Natural killer cell (primary cell): ENCODE measurements around the gene ROBO1. TPM values are rescaled to one million over a fixed set of nuclear protein-coding genes. Genes with fewer than 3 reads are reported as not detected.

Experiments
- ATAC-seq, 3 donors: fragments of 150-1000 bp in 2 of 3; fragments of 200-7000 bp in 1 of 3; cut with Tn5 transposase; 1 replicate in 1 of 3; 2 replicates in 2 of 3; pipeline ENCODE4 v1.10.0; 2021; ENCODE audit warnings: mild to moderate bottlenecking in 2 of 3, moderate library complexity in 2 of 3
- DNase-seq, 2 donors: peaks; one replicate each; pipeline versions ENCODE4 v3.0.0 to v3.0.0-alpha.2; 2013 to 2021; ENCODE audit warnings: mixed read lengths in 1 of 2
- H3K27ac ChIP-seq: one replicate; pipeline ENCODE4 v1.5.1; 2013; ENCODE audit warnings: mild to moderate bottlenecking, low read length
- H3K27me3 ChIP-seq: one replicate; pipeline ENCODE4 v1.6.1; 2013; ENCODE audit warnings: low read length; ENCODE audit not compliant: control insufficient read depth, insufficient read depth
- H3K36me3 ChIP-seq: one replicate; pipeline ENCODE4 v1.6.1; 2013; ENCODE audit warnings: low read length; ENCODE audit not compliant: control insufficient read depth, insufficient read depth
- H3K4me1 ChIP-seq: one replicate; pipeline ENCODE4 v1.6.1; 2013; ENCODE audit warnings: low read length; ENCODE audit not compliant: control insufficient read depth, insufficient read depth
- H3K4me3 ChIP-seq: one replicate; pipeline ENCODE4 v1.5.1; 2013; ENCODE audit warnings: low read length
- H3K9me3 ChIP-seq: one replicate; pipeline ENCODE4 v1.6.1; 2013; ENCODE audit warnings: low read length; ENCODE audit not compliant: control insufficient read depth, insufficient read depth
- H3K27ac Mint-ChIP-seq, 2 donors: one replicate each; pipeline ENCODE4 v1.8.0; 2022; ENCODE audit warnings: mild to moderate bottlenecking in 2 of 2, mixed read lengths in 2 of 2, moderate library complexity in 1 of 2
- H3K27me3 Mint-ChIP-seq, 2 donors: one replicate each; pipeline ENCODE4 v1.8.0; 2022; ENCODE audit warnings: low read depth in 2 of 2, mixed read lengths in 2 of 2
- H3K36me3 Mint-ChIP-seq: one replicate; pipeline ENCODE4 v1.8.0; 2022; ENCODE audit warnings: mixed read lengths
- H3K4me1 Mint-ChIP-seq, 2 donors: one replicate each; pipeline ENCODE4 v1.8.0; 2022; ENCODE audit warnings: mixed read lengths in 2 of 2
- H3K4me3 Mint-ChIP-seq: one replicate; pipeline ENCODE4 v1.8.0; 2022; ENCODE audit warnings: mild to moderate bottlenecking, moderate library complexity, mixed read lengths
- H3K9me3 Mint-ChIP-seq, 2 donors: one replicate each; pipeline ENCODE4 v1.8.0; 2022; ENCODE audit warnings: mixed read lengths in 2 of 2
- CTCF ChIP-seq: fragments of 200-600 bp; IDR thresholded peaks from one replicate; pipeline ENCODE4 v1.8.0; 2022; ENCODE audit warnings: antibody characterized with exemption
- WGBS: methylation state at CpG from one replicate; pipeline ENCODE4 v1.1.7; 2013; ENCODE audit warnings: missing lambda C conversion rate; ENCODE audit not compliant: insufficient coverage; 5-methylcytosine and 5-hydroxymethylcytosine counted together
- intact Hi-C: fragments of 100-400 bp; cut with micrococcal nuclease; formaldehyde crosslinking; loops from one replicate; pipeline ENCODE4 v1.14.2; 2022
- total RNA-seq, 4 donors: library from RNA; stranded (reverse); fragments of 120-200 nt in 1 of 4; gene quantifications; one replicate each; pipeline versions ENCODE4 v1.2.3 to v1.2.4, GENCODE V29; 2013 to 2022

The ROBO1 gene
- total RNA-seq, 3 donors from 2014 or later (not counting 1 experiment from before 2014, with no cell fraction given): 0.07 TPM; not detected in 2

GRCh38 chr3:79672075-79672474 lies 95.7 kb downstream of the ROBO1 start:
- H3K27ac ChIP-seq: no peak overlapping the region
- H3K4me1 ChIP-seq: no peaks in the 10 kb centered on the region
- H3K4me3 ChIP-seq: no peak overlapping the region
- TF ChIP-seq CTCF: no peak
- no peaks in the 10 kb centered on the region for H3K9me3 ChIP-seq
- Mint-ChIP-seq H3K9me3 (peaks cover 10 to 14% of the 10 kb centered on the region in 2 donors), H3K27me3 (no peaks in the 10 kb centered on the region), H3K36me3 (no peaks in the 10 kb centered on the region), H3K4me1 (no peaks in the 10 kb centered on the region), H3K4me3 (no peak overlapping the region), H3K27ac (no peak overlapping the region)
- WGBS: 90% methylated on average over 1 of the region's 1 CpG
- H3K36me3 ChIP-seq: no peaks in the 10 kb centered on the region
- intact Hi-C loops: no loop called here
- no peak for ATAC-seq
- DNase-seq: no peak
- H3K27me3 ChIP-seq: no peaks in the 10 kb centered on the region

DNA sequence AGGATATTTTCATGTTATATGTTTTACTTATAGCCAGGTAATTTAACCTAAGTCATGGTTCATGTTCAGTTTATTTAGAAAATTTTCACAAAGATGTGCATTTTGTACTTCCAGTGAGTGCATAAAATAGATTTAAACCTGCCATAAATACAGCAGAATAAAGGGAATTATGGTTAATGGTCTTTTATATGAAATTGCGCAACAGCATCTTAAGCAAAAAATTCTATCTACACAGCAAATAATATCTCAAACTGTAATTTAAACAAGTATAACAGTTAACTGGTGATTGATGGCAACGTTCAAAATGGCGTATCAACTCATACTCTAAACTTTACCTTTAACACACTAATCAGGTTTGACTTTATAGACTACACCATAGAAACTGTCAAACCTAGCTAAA lies 97.6 kb downstream of the ROBO1 start:
- intact Hi-C loops: no loop called here
- Mint-ChIP-seq H3K27me3 (no peaks in the 10 kb centered on the region), H3K4me1 (no peaks in the 10 kb centered on the region), H3K9me3 (peaks cover 10 to 14% of the 10 kb centered on the region in 2 donors), H3K4me3 (no peak overlapping the region), H3K36me3 (no peaks in the 10 kb centered on the region), H3K27ac (no peak overlapping the region)
- Histone ChIP-seq H3K9me3 (no peaks in the 10 kb centered on the region), H3K4me1 (no peaks in the 10 kb centered on the region), H3K27me3 (no peaks in the 10 kb centered on the region), H3K36me3 (no peaks in the 10 kb centered on the region), H3K4me3 (no peak overlapping the region), H3K27ac (no peak overlapping the region)
- no peak for ATAC-seq
- no peak for DNase-seq
- TF ChIP-seq CTCF: no peak
- 40% methylated on average over 2 of the region's 3 CpGs for WGBS

DNA sequence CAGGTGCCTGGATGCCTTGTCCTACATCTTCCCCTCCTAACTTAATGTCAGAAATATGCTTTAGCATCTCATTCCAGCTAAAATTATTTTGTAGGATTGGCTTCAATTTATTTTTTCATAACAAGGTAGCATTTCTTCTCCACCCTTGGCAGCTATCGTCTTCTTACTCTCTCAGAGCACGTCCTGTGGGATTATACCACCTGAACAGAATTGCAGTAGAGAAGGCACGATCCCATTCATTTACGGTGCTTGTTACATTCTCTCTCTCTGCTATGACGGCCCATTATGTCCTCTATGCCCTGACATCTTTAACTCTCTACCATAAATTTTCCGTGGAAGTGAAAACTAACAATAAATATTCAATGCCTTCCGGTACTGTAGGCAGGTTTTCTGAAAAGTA lies 103.3 kb downstream of the ROBO1 start:
- no peak for TF ChIP-seq CTCF
- Mint-ChIP-seq H3K4me1 (no peaks in the 10 kb centered on the region), H3K36me3 (peaks cover 14% of the 10 kb centered on the region), H3K4me3 (no peak overlapping the region), H3K27me3 (no peaks in the 10 kb centered on the region), H3K27ac (no peak overlapping the region), H3K9me3 (peaks cover 18 to 19% of the 10 kb centered on the region in 2 donors)
- H3K27me3 ChIP-seq: no peaks in the 10 kb centered on the region
- no peaks in the 10 kb centered on the region for H3K36me3 ChIP-seq
- intact Hi-C loops: no loop called here
- H3K9me3 ChIP-seq: peaks cover 3% of the 10 kb centered on the region
- H3K4me3 ChIP-seq: no peak overlapping the region
- DNase-seq (no peak), ATAC-seq (no peak)
- no peak overlapping the region for H3K27ac ChIP-seq
- no peaks in the 10 kb centered on the region for H3K4me1 ChIP-seq
- 83% methylated on average over 7 of the region's 7 CpGs for WGBS

- Mint-ChIP-seq H3K4me1 (no peaks in the 10 kb centered on the region), H3K36me3 (peaks cover 14% of the 10 kb centered on the region), H3K4me3 (no peak overlapping the region), H3K27ac (no peak overlapping the region), H3K27me3 (no peaks in the 10 kb centered on the region), H3K9me3 (peaks cover 14 to 16% of the 10 kb centered on the region in 2 donors)
- TF ChIP-seq CTCF: no peak
- no peaks in the 10 kb centered on the region for H3K4me1 ChIP-seq
- H3K9me3 ChIP-seq: peaks cover 3% of the 10 kb centered on the region
- WGBS: 64% methylated on average over 3 of the region's 3 CpGs
- no peak overlapping the region for H3K27ac ChIP-seq
- ATAC-seq (no peak), DNase-seq (no peak)
- no peaks in the 10 kb centered on the region for H3K36me3 ChIP-seq
- intact Hi-C loops: no loop called here
- no peak overlapping the region for H3K4me3 ChIP-seq
- no peaks in the 10 kb centered on the region for H3K27me3 ChIP-seq
Measured at GRCh38 chr3:79661896-79662295, 105.9 kb downstream of the ROBO1 start.
